NCI-H1048 (cell line): ENCODE results near the gene PEMT.

Experiments used
- DNase-seq: peaks from one replicate; lab custom pipeline; 2025; lab: John Stamatoyannopoulos, UW

PEMT gene

GRCh38 chr17:17605083-17605728, 13.7 kb upstream of the PEMT start:
- no peak for DNase-seq

- no peak for DNase-seq
These were observed 12.4 kb upstream of the PEMT start for GRCh38 chr17:17603895-17604225.

- DNase-seq: no peak
These were observed 11.8 kb upstream of the PEMT start for GRCh38 chr17:17603178-17603894.

GRCh38 chr17:17599965-17600364, 8.5 kb upstream of the PEMT start:
- DNase-seq: no peak

GRCh38 chr17:17598003-17598402, 6.5 kb upstream of the PEMT start:
- no peak for DNase-seq

- DNase-seq: no peak
These were observed 4.2 kb upstream of the PEMT start for GRCh38 chr17:17595755-17596154.

GRCh38 chr17:17593222-17593620, 1.7 kb upstream of the PEMT start:
- no peak for DNase-seq

- no peak for DNase-seq
These were observed 589 bp downstream of the PEMT start for GRCh38 chr17:17590883-17591354.

- DNase-seq: no peak
These were observed 1.3 kb downstream of the PEMT start for GRCh38 chr17:17590141-17590751.

- no peak for DNase-seq
These were observed 3.7 kb downstream of the PEMT start for GRCh38 chr17:17587614-17588337.

- DNase-seq: no peak
These were observed 9.1 kb downstream of the PEMT start for GRCh38 chr17:17582372-17582771.

- DNase-seq: no peak
These were observed 10.0 kb downstream of the PEMT start for GRCh38 chr17:17581509-17581908.

- DNase-seq: no peak
These were observed 10.6 kb downstream of the PEMT start for GRCh38 chr17:17580662-17581470.

- DNase-seq: no peak
These were observed 11.8 kb downstream of the PEMT start for GRCh38 chr17:17579691-17580090.

GRCh38 chr17:17577373-17577772, 14.1 kb downstream of the PEMT start:
- DNase-seq: no peak

- DNase-seq: no peak
These were observed 14.7 kb downstream of the PEMT start for GRCh38 chr17:17576772-17577234.

- no peak for DNase-seq
These were observed 15.9 kb downstream of the PEMT start for GRCh38 chr17:17575360-17576251.

- DNase-seq: no peak
These were observed 17.6 kb downstream of the PEMT start for GRCh38 chr17:17573912-17574311.

- DNase-seq: no peak
These were observed 19.3 kb downstream of the PEMT start for GRCh38 chr17:17572010-17572785.
